T-cell (primary cell): ENCODE measurements around the gene TFEB. TPM values are rescaled to one million over a fixed set of nuclear protein-coding genes. Genes with fewer than 3 reads are reported as not detected.

Source experiments
- ATAC-seq, 4 experiments: fragments of 200-7000 bp in 3 of 4; fragments of 150-1000 bp in 1 of 4; cut with Tn5 transposase; replicated peaks in 1 of 4; 1 replicate in 3 of 4; 2 replicates in 1 of 4; pipeline ENCODE4 v1.10.0; 2021; ENCODE audit warnings: moderate library complexity in 3 of 4, mild to moderate bottlenecking in 2 of 4, moderate number of reproducible peaks in 1 of 4
- CTCF ChIA-PET, 2 donors: fragments of 300-600 bp; sonication (Branson Sonifier 250); formaldehyde crosslinking; loops; one replicate each; lab custom pipeline; 2022; ENCODE audit warnings: antibody characterized with exemption in 2 of 2; lab: Charles Lee
- POLR2A ChIA-PET, 2 donors: fragments of 300-600 bp; sonication (Branson Sonifier 250); formaldehyde crosslinking; loops; one replicate each; lab custom pipeline; 2022; ENCODE audit warnings: antibody characterized with exemption in 2 of 2; lab: Charles Lee
- DNase-seq, 35 experiments: peaks; one replicate each; pipeline versions ENCODE4 v3.0.0 to v3.0.0-alpha.2; 2013 to 2023
- H3K27ac ChIP-seq: one replicate; pipeline ENCODE4 v1.5.1; 2013; ENCODE audit warnings: low read length
- H3K27me3 ChIP-seq, 2 experiments: replicated peaks in 1 of 2; 1 replicate in 1 of 2; 2 replicates in 1 of 2; pipeline versions ENCODE4 v1.6.1 to v1.7.0; 2013; ENCODE audit warnings: low read length in 1 of 2, mixed read lengths in 1 of 2; ENCODE audit not compliant: control insufficient read depth in 2 of 2, insufficient read depth in 2 of 2; ENCODE audit errors: extremely low read depth in 1 of 2
- H3K36me3 ChIP-seq, 2 donors: 1 replicate in 1 of 2; 2 replicates in 1 of 2; pipeline versions ENCODE4 v1.6.1 to v1.7.0; 2013; ENCODE audit warnings: low read length in 1 of 2; ENCODE audit not compliant: control insufficient read depth in 2 of 2, insufficient read depth in 1 of 2; ENCODE audit errors: extremely low read depth in 1 of 2
- H3K4me1 ChIP-seq, 2 experiments: 1 replicate in 1 of 2; 2 replicates in 1 of 2; pipeline versions ENCODE4 v1.6.1 to v1.7.0; 2013; ENCODE audit warnings: low read length in 2 of 2, mixed read lengths in 1 of 2; ENCODE audit not compliant: insufficient read depth in 2 of 2, control insufficient read depth in 1 of 2; ENCODE audit errors: extremely low read depth in 1 of 2
- H3K4me3 ChIP-seq, 2 donors: 1 replicate in 1 of 2; 2 replicates in 1 of 2; pipeline versions ENCODE4 v1.5.1 to v1.7.0; 2013; ENCODE audit warnings: mild to moderate bottlenecking in 2 of 2, low read length in 1 of 2, moderate library complexity in 1 of 2; ENCODE audit not compliant: control insufficient read depth in 1 of 2; ENCODE audit errors: extremely low read depth in 1 of 2
- H3K9me3 ChIP-seq: 2 replicates; pipeline ENCODE4 v1.7.0; 2013
- H3K27ac Mint-ChIP-seq, 2 donors: one replicate each; pipeline ENCODE4 v1.8.0; 2020 to 2021; ENCODE audit warnings: mild to moderate bottlenecking in 2 of 2, mixed read lengths in 2 of 2
- H3K27me3 Mint-ChIP-seq, 2 donors: one replicate each; pipeline ENCODE4 v1.8.0; 2021 to 2022; ENCODE audit warnings: mixed read lengths in 2 of 2
- H3K36me3 Mint-ChIP-seq: one replicate; pipeline ENCODE4 v1.8.0; 2021; ENCODE audit warnings: mixed read lengths
- H3K4me1 Mint-ChIP-seq, 3 donors: one replicate each; pipeline ENCODE4 v1.8.0; 2020 to 2022; ENCODE audit warnings: mixed read lengths in 3 of 3, mild to moderate bottlenecking in 1 of 3
- H3K4me3 Mint-ChIP-seq, 3 donors: one replicate each; pipeline ENCODE4 v1.8.0; 2020 to 2022; ENCODE audit warnings: mild to moderate bottlenecking in 3 of 3, mixed read lengths in 3 of 3, moderate library complexity in 3 of 3
- H3K9me3 Mint-ChIP-seq, 3 donors: one replicate each; pipeline ENCODE4 v1.8.0; 2020 to 2022; ENCODE audit warnings: mixed read lengths in 3 of 3
- WGBS: methylation state at CpG from one replicate; pipeline ENCODE4 v1.1.5; 2013; ENCODE audit warnings: missing lambda C conversion rate; ENCODE audit not compliant: insufficient coverage; 5-methylcytosine and 5-hydroxymethylcytosine counted together
- total RNA-seq, 35 experiments: library from RNA in 6 of 35; stranded (reverse) in 6 of 35; fragments of 120-200 nt in 1 of 35; gene quantifications; one replicate each; pipeline versions ENCODE4 v1.2.1 to v1.2.4 and lab custom pipeline; 2013 to 2026

Gene TFEB
- total RNA-seq, 5 donors from 2014 or later (not counting 1 experiment from before 2014, with no cell fraction given): 18.9 to 28.1 (median 19.5) TPM

DNA sequence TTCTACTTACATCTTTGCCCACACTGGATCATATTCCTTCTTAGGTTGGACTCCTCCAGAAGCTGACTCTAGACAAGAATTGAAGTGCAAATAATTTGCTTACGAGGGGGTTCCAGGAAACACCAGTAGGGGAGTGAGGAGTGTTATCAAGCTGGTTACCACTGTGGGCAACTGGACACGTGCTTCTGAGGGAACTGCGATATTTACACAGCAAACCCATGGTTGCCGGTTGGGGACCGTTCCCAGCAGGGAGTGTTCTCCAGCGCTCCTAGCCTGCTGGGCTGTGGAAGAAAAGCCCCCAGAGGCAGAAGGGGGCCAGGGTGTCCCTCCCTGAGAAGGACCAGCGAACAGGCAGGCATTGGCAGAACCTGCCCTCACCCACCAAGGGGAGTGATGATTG lies 75.5 kb downstream of the TFEB start:
- Histone ChIP-seq H3K9me3 (no peaks in the 10 kb centered on the region), H3K4me3 (no peak overlapping the region), H3K4me1 (no peaks in the 10 kb centered on the region), H3K27me3 (peaks cover 0 to 61% of the 10 kb centered on the region in 2 experiments), H3K27ac (no peak overlapping the region), H3K36me3 (no peaks in the 10 kb centered on the region)
- ChIA-PET CTCF (interaction anchor here in 1 of 2 donors (0.7 kb wide), 1 partner anchor 40 kb away, joined by 3 read pairs; no protein-coding TSS in a partner anchor), POLR2A (no interaction called here)
- Mint-ChIP-seq H3K4me3 (no peak overlapping the region), H3K4me1 (no peaks in the 10 kb centered on the region), H3K27me3 (peaks cover 33 to 55% of the 10 kb centered on the region in 2 donors), H3K36me3 (no peaks in the 10 kb centered on the region), H3K9me3 (no peaks in the 10 kb centered on the region), H3K27ac (no peak overlapping the region)
- ATAC-seq: no peak
- DNase-seq: no peak
- WGBS: 21% methylated on average over 6 of the region's 7 CpGs

DNA sequence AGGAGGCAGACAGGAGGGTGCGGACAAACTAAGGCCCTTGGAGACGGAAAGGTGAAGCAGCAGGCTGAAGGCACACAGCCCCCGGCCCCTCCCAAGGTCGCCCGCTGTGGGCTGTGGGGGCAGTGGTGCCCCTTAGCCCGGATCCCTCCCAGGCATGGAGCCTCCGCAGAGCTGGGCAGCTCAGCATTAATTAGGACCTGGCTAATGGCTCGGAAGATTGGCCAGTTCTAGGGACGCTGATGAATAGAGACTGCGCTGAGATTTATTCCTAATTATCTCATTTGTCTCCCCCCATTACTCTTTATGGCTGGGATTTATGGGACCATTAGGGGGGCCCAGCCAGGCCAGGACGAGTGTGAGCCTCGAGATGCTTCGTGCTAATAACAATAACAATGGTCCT lies 76.8 kb downstream of the TFEB start:
- Mint-ChIP-seq H3K9me3 (no peaks in the 10 kb centered on the region), H3K27me3 (peaks cover 33 to 53% of the 10 kb centered on the region in 2 donors), H3K4me1 (no peaks in the 10 kb centered on the region), H3K36me3 (no peaks in the 10 kb centered on the region), H3K4me3 (no peak overlapping the region), H3K27ac (no peak overlapping the region)
- H3K36me3 ChIP-seq: no peaks in the 10 kb centered on the region
- DNase-seq: no peak
- 90% methylated on average over 5 of the region's 13 CpGs for WGBS
- H3K27me3 ChIP-seq: peaks cover 0 to 64% of the 10 kb centered on the region in 2 experiments
- no peaks in the 10 kb centered on the region for H3K4me1 ChIP-seq
- H3K27ac ChIP-seq: no peak overlapping the region
- H3K9me3 ChIP-seq: no peaks in the 10 kb centered on the region
- POLR2A ChIA-PET: no interaction called here
- no peak for ATAC-seq
- CTCF ChIA-PET: no interaction called here
- H3K4me3 ChIP-seq: no peak overlapping the region

DNA sequence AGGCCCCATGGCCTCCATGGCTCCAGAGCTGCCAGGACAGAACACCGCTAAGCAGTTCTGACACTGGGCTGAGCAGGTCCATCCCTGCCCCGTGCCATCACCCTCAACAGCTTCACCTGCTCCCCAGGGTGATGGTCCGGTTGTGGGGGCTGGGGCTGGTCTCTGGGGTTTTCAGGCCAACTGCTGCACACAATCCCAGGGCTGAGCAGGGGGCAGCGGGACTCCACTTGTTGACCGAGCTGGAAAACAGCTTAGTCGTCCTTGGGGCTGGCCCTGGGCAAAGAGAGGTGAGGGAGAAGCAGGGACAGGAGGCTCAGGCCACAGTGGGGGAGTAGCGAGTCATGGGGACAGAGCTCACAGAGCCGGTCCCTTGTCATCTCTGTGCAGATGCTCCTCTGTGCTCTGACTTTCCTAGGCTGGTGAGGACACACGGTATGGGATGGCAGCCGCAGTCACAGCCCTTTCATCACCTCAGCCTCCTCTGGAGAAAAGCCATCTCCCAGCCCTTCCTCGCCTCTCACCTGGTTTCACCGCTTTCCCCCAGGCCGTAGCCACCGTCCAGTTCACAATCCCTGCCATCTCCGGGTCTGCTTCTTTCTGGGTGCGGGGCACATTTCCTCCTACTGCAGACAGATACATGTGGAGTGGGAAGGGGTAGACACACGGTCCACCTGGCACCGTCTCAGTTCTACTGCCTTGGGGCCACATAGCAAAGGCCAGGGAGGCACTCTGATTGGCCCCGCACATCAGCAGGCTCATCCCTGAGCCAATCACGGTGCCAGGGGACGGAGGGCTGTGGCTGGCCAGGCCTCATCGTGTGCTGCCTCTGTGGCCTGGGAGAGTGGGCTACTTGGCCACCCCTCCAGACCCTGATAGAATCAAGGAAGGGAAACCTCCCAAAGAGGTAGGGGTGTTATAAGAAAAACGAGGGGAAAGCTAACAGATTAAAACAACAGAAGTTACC lies 78.0 kb downstream of the TFEB start:
- Histone ChIP-seq H3K4me3 (no peak overlapping the region), H3K4me1 (no peaks in the 10 kb centered on the region), H3K27me3 (peaks cover 0 to 64% of the 10 kb centered on the region in 2 experiments), H3K27ac (no peak overlapping the region), H3K9me3 (no peaks in the 10 kb centered on the region), H3K36me3 (no peaks in the 10 kb centered on the region)
- WGBS: 80% methylated on average over 14 of the region's 23 CpGs
- H3K9me3 Mint-ChIP-seq: no peaks in the 10 kb centered on the region
- no peak overlapping the region for H3K4me3 Mint-ChIP-seq
- peaks cover 26 to 50% of the 10 kb centered on the region in 2 donors for H3K27me3 Mint-ChIP-seq
- H3K27ac Mint-ChIP-seq: no peak overlapping the region
- ChIA-PET POLR2A (no interaction called here), CTCF (no interaction called here)
- ATAC-seq: peak in 1 of 4 experiments; percentile 19
- no peaks in the 10 kb centered on the region for H3K36me3 Mint-ChIP-seq
- no peaks in the 10 kb centered on the region for H3K4me1 Mint-ChIP-seq
- DNase-seq: no peak

DNA sequence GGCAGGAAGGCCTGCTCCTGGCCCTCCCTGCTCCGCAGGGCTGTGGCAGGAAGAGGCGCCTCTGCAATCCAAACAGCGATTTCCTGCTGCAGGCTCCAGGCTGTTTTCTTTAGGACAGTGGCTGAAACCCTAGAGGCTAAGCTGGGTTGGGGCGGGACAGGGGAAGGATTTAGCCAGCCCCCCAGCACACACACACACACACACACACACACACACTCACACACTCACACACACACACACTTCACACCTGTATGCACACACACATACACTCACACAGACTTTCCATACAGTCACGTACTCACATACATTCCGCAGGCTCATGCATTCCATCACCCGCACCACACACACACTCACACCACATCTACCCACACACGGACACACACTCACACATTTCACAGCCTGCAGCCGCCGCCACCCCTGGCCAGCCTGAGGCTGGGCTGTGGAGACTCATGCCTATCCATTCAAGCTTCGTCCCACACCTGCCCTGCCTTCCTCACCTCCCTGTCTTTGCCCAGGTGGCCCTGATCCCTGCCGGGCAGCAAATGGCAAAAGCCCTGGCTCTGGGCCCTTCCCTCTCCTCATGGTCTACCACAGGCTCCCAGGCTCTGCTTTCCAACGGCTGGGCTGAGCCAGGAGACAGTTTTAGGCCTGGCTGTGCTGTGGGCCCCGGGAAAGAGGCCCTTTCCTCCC lies 79.3 kb downstream of the TFEB start:
- H3K36me3 Mint-ChIP-seq: no peaks in the 10 kb centered on the region
- Histone ChIP-seq H3K4me3 (no peak overlapping the region), H3K9me3 (no peaks in the 10 kb centered on the region), H3K27ac (no peak overlapping the region), H3K27me3 (peaks cover 0 to 63% of the 10 kb centered on the region in 2 experiments), H3K4me1 (no peaks in the 10 kb centered on the region), H3K36me3 (no peaks in the 10 kb centered on the region)
- H3K9me3 Mint-ChIP-seq: no peaks in the 10 kb centered on the region
- WGBS: 47% methylated on average over 11 of the region's 14 CpGs
- no peak overlapping the region for H3K27ac Mint-ChIP-seq
- CTCF ChIA-PET: no interaction called here
- H3K4me1 Mint-ChIP-seq: no peaks in the 10 kb centered on the region
- no peak for DNase-seq
- ATAC-seq: no peak
- POLR2A ChIA-PET: no interaction called here
- H3K27me3 Mint-ChIP-seq: peaks cover 15 to 43% of the 10 kb centered on the region in 2 donors
- no peak overlapping the region for H3K4me3 Mint-ChIP-seq

DNA sequence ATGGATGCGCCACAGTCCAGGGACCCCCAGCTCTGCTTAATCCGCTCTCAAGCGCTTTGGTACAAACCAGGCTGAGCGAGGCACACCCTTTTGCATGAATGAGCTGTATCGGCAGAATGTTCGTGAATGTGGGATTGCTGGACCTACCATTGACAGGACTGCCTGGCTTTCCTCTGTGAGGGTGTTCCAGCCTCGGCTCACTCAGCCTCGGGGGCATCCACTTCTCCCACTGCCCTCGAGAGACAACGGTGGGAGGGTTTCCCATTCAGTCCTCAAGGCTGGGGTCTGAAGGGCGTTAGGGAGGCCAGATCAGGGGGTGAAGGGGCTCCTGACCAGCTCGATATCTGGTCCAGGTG lies 79.8 kb downstream of the TFEB start:
- no peaks in the 10 kb centered on the region for H3K4me1 ChIP-seq
- DNase-seq: no peak
- H3K36me3 ChIP-seq: no peaks in the 10 kb centered on the region
- ChIA-PET CTCF (no interaction called here), POLR2A (interaction anchor here in 1 of 2 donors (0.6 kb wide), 1 partner anchor 15 kb away, joined by 8 read pairs; no protein-coding TSS in a partner anchor)
- no peaks in the 10 kb centered on the region for H3K9me3 ChIP-seq
- WGBS: 72% methylated on average over 7 of the region's 12 CpGs
- H3K4me3 Mint-ChIP-seq: no peak overlapping the region
- no peaks in the 10 kb centered on the region for H3K9me3 Mint-ChIP-seq
- H3K4me3 ChIP-seq: no peak overlapping the region
- H3K27ac ChIP-seq: no peak overlapping the region
- H3K27me3 ChIP-seq: peaks cover 0 to 60% of the 10 kb centered on the region in 2 experiments
- H3K27ac Mint-ChIP-seq: no peak overlapping the region
- no peaks in the 10 kb centered on the region for H3K36me3 Mint-ChIP-seq
- H3K4me1 Mint-ChIP-seq: no peaks in the 10 kb centered on the region
- peaks cover 15 to 42% of the 10 kb centered on the region in 2 donors for H3K27me3 Mint-ChIP-seq
- ATAC-seq: no peak

DNA sequence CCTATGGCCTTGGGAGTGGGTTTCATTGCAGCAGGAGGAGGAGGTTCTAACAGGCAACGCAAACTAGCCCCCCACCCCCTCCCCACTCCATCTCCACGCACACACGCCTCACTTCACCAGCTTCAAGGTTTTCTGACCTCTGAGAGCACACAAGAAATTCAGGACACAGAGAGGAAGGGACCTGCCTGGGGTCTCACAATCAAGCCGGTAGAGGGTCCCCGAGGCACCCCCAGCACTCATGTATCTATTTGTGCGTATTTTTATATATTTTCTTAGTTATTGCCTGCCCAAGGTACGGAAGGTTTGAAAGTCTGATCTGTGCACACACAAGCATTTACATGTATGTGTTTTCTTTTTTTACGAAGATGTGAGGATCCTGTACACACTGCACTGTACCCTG lies 80.2 kb downstream of the TFEB start:
- Mint-ChIP-seq H3K27me3 (peaks cover 15 to 42% of the 10 kb centered on the region in 2 donors), H3K36me3 (no peaks in the 10 kb centered on the region), H3K4me1 (no peaks in the 10 kb centered on the region), H3K9me3 (no peaks in the 10 kb centered on the region), H3K27ac (no peak overlapping the region), H3K4me3 (no peak overlapping the region)
- Histone ChIP-seq H3K36me3 (no peaks in the 10 kb centered on the region), H3K4me1 (no peaks in the 10 kb centered on the region), H3K9me3 (no peaks in the 10 kb centered on the region), H3K27ac (no peak overlapping the region), H3K4me3 (no peak overlapping the region), H3K27me3 (peaks cover 0 to 57% of the 10 kb centered on the region in 2 experiments)
- DNase-seq: no peak
- no peak for ATAC-seq
- ChIA-PET CTCF (no interaction called here), POLR2A (interaction anchor here in 1 of 2 donors (0.6 kb wide), 1 partner anchor 14 kb away, joined by 8 read pairs; no protein-coding TSS in a partner anchor)
- 100% methylated on average over 2 of the region's 8 CpGs for WGBS
